Trophoblast cell (in vitro differentiated cells and primary cell): ENCODE results near the gene LPP.

ENCODE experiments used
- DNase-seq, 2 donors: peaks; one replicate each; pipeline ENCODE4 v3.0.0-alpha.2; 2016
- H2AFZ ChIP-seq: 2 replicates; pipeline ENCODE4 v1.6.1; 2013; ENCODE audit warnings: low read length, moderate library complexity, mild to moderate bottlenecking; ENCODE audit not compliant: insufficient read depth, poor library complexity
- H2AK5ac ChIP-seq: 2 replicates; pipeline ENCODE4 v1.6.1; 2013; ENCODE audit warnings: mild to moderate bottlenecking, low read length
- H2BK120ac ChIP-seq: 2 replicates; pipeline ENCODE4 v1.6.1; 2013; ENCODE audit warnings: low read length, mild to moderate bottlenecking, moderate library complexity; ENCODE audit not compliant: insufficient read depth, poor library complexity
- H2BK12ac ChIP-seq: 2 replicates; pipeline ENCODE4 v1.6.1; 2013; ENCODE audit warnings: mild to moderate bottlenecking, low read length, moderate library complexity
- H2BK5ac ChIP-seq: 2 replicates; pipeline ENCODE4 v1.6.1; 2013; ENCODE audit warnings: low read length, low read depth, moderate library complexity, mild to moderate bottlenecking; ENCODE audit not compliant: poor library complexity
- H3K14ac ChIP-seq: 2 replicates; pipeline ENCODE4 v1.6.1; 2013; ENCODE audit warnings: mild to moderate bottlenecking, low read length
- H3K18ac ChIP-seq: 2 replicates; pipeline ENCODE4 v1.6.1; 2013; ENCODE audit warnings: mild to moderate bottlenecking, low read length
- H3K23ac ChIP-seq: 2 replicates; pipeline ENCODE4 v1.6.1; 2013; ENCODE audit warnings: low read length
- H3K27ac ChIP-seq: 2 replicates; pipeline ENCODE4 v1.5.1; 2013; ENCODE audit warnings: low read depth, mild to moderate bottlenecking, inconsistent platforms, low read length, moderate library complexity
- H3K27me3 ChIP-seq: 2 replicates; pipeline ENCODE4 v1.6.1; 2013; ENCODE audit warnings: inconsistent platforms, mild to moderate bottlenecking, low read length, moderate library complexity; ENCODE audit not compliant: insufficient read depth
- H3K36me3 ChIP-seq, 2 experiments: 1 replicate in 1 of 2; 2 replicates in 1 of 2; pipeline ENCODE4 v1.6.1; 2013; ENCODE audit warnings: low read length in 2 of 2, mild to moderate bottlenecking in 2 of 2, moderate library complexity in 1 of 2; ENCODE audit not compliant: insufficient read depth in 2 of 2, control insufficient read depth in 1 of 2
- H3K4ac ChIP-seq: 2 replicates; pipeline ENCODE4 v1.6.1; 2013; ENCODE audit warnings: low read depth, mild to moderate bottlenecking, low read length, moderate library complexity
- H3K4me1 ChIP-seq, 2 experiments: 1 replicate in 1 of 2; 2 replicates in 1 of 2; pipeline ENCODE4 v1.6.1; 2013; ENCODE audit warnings: low read length in 2 of 2, mild to moderate bottlenecking in 2 of 2, moderate library complexity in 1 of 2; ENCODE audit not compliant: insufficient read depth in 2 of 2, control insufficient read depth in 1 of 2
- H3K4me2 ChIP-seq: 2 replicates; pipeline ENCODE4 v1.6.1; 2013; ENCODE audit warnings: inconsistent platforms, mild to moderate bottlenecking, low read length, moderate library complexity
- H3K4me3 ChIP-seq: 2 replicates; pipeline ENCODE4 v1.5.1; 2013; ENCODE audit warnings: mild to moderate bottlenecking, low read depth, low read length, inconsistent platforms
- H3K79me1 ChIP-seq: one replicate; pipeline ENCODE4 v1.6.1; 2013; ENCODE audit warnings: low read length
- H3K79me2 ChIP-seq: 2 replicates; pipeline ENCODE4 v1.6.1; 2013; ENCODE audit warnings: low read length, mild to moderate bottlenecking; ENCODE audit not compliant: control insufficient read depth, insufficient read depth, poor library complexity
- H3K9ac ChIP-seq: 2 replicates; pipeline ENCODE4 v1.6.1; 2013; ENCODE audit warnings: mild to moderate bottlenecking, low read length
- H3K9me3 ChIP-seq: 2 replicates; pipeline ENCODE4 v1.6.1; 2013; ENCODE audit warnings: low read depth, mild to moderate bottlenecking, control low read depth, inconsistent platforms, low read length; ENCODE audit not compliant: insufficient read depth
- H4K12ac ChIP-seq: 2 replicates; pipeline ENCODE4 v1.6.1; 2013; ENCODE audit warnings: low read depth, mild to moderate bottlenecking, low read length, moderate library complexity
- H4K8ac ChIP-seq: 2 replicates; pipeline ENCODE4 v1.6.1; 2013; ENCODE audit warnings: low read depth, mild to moderate bottlenecking, low read length, moderate library complexity
- H4K91ac ChIP-seq: one replicate; pipeline ENCODE4 v1.6.1; 2013; ENCODE audit warnings: low read depth, mild to moderate bottlenecking, low read length, moderate library complexity
- WGBS: extraction: QIAGEN DNeasy Blood & Tissue Kit; methylation state at CpG from one replicate; pipeline ENCODE4 v1.1.7; 2013; ENCODE audit warnings: missing lambda C conversion rate; ENCODE audit not compliant: insufficient read length, insufficient coverage; ENCODE audit errors: extremely low coverage; 5-methylcytosine and 5-hydroxymethylcytosine counted together

Gene LPP

GRCh38 chr3:188505911-188506310 is 352.0 kb downstream of the LPP start:
- H3K36me3 ChIP-seq: no peaks in the 10 kb centered on the region
- H2BK120ac ChIP-seq: no peak overlapping the region
- no peak overlapping the region for H2BK5ac ChIP-seq
- no CpG with 5 or more reads among the region's 2 CpGs for WGBS
- no peak overlapping the region for H2AK5ac ChIP-seq
- DNase-seq: no peak
- no peaks in the 10 kb centered on the region for H3K79me1 ChIP-seq
- H3K4me3 ChIP-seq: no peak overlapping the region
- no peak overlapping the region for H4K12ac ChIP-seq
- H3K18ac ChIP-seq: no peak overlapping the region
- no peak overlapping the region for H2AFZ ChIP-seq
- H3K4ac ChIP-seq: no peak overlapping the region
- H4K8ac ChIP-seq: no peak overlapping the region
- no peak overlapping the region for H2BK12ac ChIP-seq
- no peak overlapping the region for H3K27ac ChIP-seq
- H3K79me2 ChIP-seq: no peaks in the 10 kb centered on the region
- no peak overlapping the region for H3K4me2 ChIP-seq
- no peak overlapping the region for H4K91ac ChIP-seq
- H3K23ac ChIP-seq: no peak overlapping the region
- H3K4me1 ChIP-seq: no peaks in the 10 kb centered on the region
- no peaks in the 10 kb centered on the region for H3K9me3 ChIP-seq
- no peak overlapping the region for H3K14ac ChIP-seq
- no peak overlapping the region for H3K9ac ChIP-seq
- no peaks in the 10 kb centered on the region for H3K27me3 ChIP-seq

- no peak for DNase-seq
- H4K91ac ChIP-seq: no peak overlapping the region
- no peak overlapping the region for H3K9ac ChIP-seq
- WGBS: no CpG with 5 or more reads among the region's 1 CpG
- no peak overlapping the region for H2BK12ac ChIP-seq
- no peak overlapping the region for H3K23ac ChIP-seq
- H3K14ac ChIP-seq: no peak overlapping the region
- H3K79me1 ChIP-seq: no peaks in the 10 kb centered on the region
- H4K12ac ChIP-seq: no peak overlapping the region
- no peak overlapping the region for H2AFZ ChIP-seq
- no peak overlapping the region for H3K4ac ChIP-seq
- H2AK5ac ChIP-seq: no peak overlapping the region
- no peak overlapping the region for H4K8ac ChIP-seq
- H3K36me3 ChIP-seq: no peaks in the 10 kb centered on the region
- H3K27ac ChIP-seq: no peak overlapping the region
- no peaks in the 10 kb centered on the region for H3K4me1 ChIP-seq
- H3K18ac ChIP-seq: no peak overlapping the region
- H3K9me3 ChIP-seq: no peaks in the 10 kb centered on the region
- H3K4me3 ChIP-seq: no peak overlapping the region
- no peak overlapping the region for H3K4me2 ChIP-seq
- no peaks in the 10 kb centered on the region for H3K79me2 ChIP-seq
- no peak overlapping the region for H2BK5ac ChIP-seq
- H2BK120ac ChIP-seq: no peak overlapping the region
- no peaks in the 10 kb centered on the region for H3K27me3 ChIP-seq
These were observed 352.5 kb downstream of the LPP start for GRCh38 chr3:188506446-188506845.

GRCh38 chr3:188507244-188507720 is 353.3 kb downstream of the LPP start:
- Histone ChIP-seq H3K27ac (no peak overlapping the region), H3K36me3 (no peaks in the 10 kb centered on the region), H3K27me3 (no peaks in the 10 kb centered on the region), H2BK120ac (no peak overlapping the region), H3K79me2 (no peaks in the 10 kb centered on the region), H3K9me3 (no peaks in the 10 kb centered on the region), H3K4me1 (no peaks in the 10 kb centered on the region), H3K18ac (no peak overlapping the region), H4K8ac (no peak overlapping the region), H3K14ac (no peak overlapping the region), H3K4me2 (no peak overlapping the region), H3K23ac (no peak overlapping the region), H4K91ac (no peak overlapping the region), H3K4me3 (no peak overlapping the region), H2BK5ac (no peak overlapping the region), H3K9ac (no peak overlapping the region), H3K79me1 (no peaks in the 10 kb centered on the region), H4K12ac (no peak overlapping the region), H2BK12ac (no peak overlapping the region), H2AFZ (no peak overlapping the region), H3K4ac (no peak overlapping the region), H2AK5ac (no peak overlapping the region)
- no CpG with 5 or more reads among the region's 5 CpGs for WGBS
- DNase-seq: peak in 1 of 2 donors; percentile 25

GRCh38 chr3:188508454-188508853 is 354.5 kb downstream of the LPP start:
- Histone ChIP-seq H3K23ac (no peak overlapping the region), H3K9ac (no peak overlapping the region), H2AFZ (no peak overlapping the region), H3K36me3 (no peaks in the 10 kb centered on the region), H3K27me3 (no peaks in the 10 kb centered on the region), H2BK120ac (no peak overlapping the region), H3K4me2 (no peak overlapping the region), H2BK12ac (no peak overlapping the region), H3K27ac (no peak overlapping the region), H3K4ac (no peak overlapping the region), H2BK5ac (no peak overlapping the region), H3K18ac (no peak overlapping the region), H3K4me3 (no peak overlapping the region), H4K91ac (no peak overlapping the region), H3K4me1 (no peaks in the 10 kb centered on the region), H3K79me1 (no peaks in the 10 kb centered on the region), H2AK5ac (no peak overlapping the region), H3K79me2 (no peaks in the 10 kb centered on the region), H4K8ac (no peak overlapping the region), H3K9me3 (no peaks in the 10 kb centered on the region), H3K14ac (no peak overlapping the region), H4K12ac (no peak overlapping the region)
- no CpG with 5 or more reads among the region's 6 CpGs for WGBS
- no peak for DNase-seq
